Measurements from ENCODE around the gene SUMO3.

SUMO3 gene

DNA sequence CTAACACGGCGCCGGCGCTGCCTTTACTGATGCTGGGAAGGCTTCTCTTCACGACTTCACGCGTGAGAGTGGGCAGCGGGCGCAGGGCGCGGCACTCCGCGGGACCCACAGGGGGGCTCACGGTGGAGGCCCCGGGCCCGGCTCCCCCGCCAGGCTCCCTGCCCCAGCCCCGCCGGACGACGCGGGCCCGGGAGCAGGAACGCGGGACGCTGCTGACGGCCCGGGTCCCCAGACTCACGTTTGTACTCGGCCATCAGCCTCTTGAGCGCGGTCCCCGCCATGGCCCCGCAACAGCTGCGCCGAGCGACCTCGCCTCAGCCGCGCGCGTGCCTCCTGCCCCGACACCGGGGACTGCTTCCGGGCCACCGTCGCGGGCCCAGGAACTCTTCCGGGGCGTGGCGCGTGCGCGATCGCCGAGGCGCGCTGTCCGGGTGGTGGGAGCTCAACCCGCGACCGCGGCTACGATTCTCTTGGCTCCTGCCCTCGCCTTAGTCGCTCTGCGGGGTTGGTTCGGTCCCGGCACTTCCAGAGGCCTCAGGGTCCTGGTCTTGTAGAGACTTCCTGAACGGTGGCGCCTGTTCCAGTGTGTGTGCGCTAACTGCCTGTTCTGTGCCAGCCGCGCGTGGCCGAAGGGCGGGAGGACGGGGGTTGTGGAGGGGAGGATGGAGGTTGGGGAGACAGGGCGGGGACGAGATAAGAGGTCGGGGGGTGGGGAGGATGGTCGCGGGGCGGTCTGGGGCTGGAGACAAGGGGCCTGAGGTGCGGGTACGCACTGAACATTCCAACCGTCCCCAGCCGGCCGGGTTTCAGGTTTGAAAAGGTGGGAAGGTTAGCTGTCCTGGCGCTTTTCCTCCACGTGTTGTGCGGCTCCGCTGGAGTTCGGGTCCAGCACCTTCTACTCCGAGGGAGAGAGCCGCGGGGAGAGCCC, 16.1 kb downstream of the SUMO3 start, which contains the start of gene UBE2G2:
Gene UBE2G2, minus strand, starts transcription at position 353 of the 928 bp plus-strand sequence. Its CDS starts 72 bp downstream, at position 281.
- DNase-seq (ENCODE audit: low spot score): peak; percentile 89

DNA sequence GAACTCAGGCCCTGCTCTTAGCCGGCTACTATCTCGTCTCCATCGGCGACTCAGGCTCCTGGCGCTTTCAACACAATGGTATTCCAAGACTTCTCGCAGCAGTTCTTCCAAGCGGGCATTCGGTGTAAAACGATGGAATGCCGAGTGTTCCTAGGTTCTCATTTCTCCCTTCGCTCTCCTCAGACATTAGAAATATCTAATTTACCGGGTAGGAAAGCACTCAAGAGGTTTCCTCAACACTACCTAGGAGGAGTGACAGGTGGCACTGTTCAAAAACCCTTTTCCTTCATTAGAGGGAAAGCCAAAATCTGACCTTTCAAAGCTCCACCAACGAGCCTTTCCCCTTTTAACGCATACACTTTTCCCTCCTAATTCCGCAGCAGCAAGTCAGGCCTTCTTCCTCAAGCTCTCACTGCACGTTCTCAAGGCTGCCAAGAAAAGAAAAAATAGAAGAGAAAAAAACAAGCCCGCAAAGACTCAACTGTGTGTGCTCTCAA, 16.8 kb downstream of the SUMO3 start:
- DNase-seq (ENCODE audit: low spot score): peak; percentile 71

DNA sequence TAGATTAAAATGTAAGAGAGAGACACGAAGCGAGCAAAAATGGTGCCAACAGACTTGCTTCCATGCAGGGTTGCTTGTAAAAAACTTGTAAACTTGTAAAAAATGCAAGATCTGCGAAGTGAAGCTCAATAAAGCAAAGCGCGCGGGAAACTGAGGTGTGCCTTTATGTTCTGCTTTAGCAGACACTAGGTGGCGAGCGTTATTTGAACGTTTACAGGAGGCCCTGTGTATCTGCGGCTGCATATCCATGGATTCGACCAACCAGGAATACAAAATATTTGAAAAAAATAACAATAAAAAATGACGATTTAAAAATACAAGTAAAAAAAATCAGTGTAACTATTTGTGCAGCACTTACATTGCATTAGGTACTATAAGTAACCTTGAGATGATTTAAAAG, 17.8 kb downstream of the SUMO3 start:
- no peak for DNase-seq (ENCODE audit: low spot score)

DNA sequence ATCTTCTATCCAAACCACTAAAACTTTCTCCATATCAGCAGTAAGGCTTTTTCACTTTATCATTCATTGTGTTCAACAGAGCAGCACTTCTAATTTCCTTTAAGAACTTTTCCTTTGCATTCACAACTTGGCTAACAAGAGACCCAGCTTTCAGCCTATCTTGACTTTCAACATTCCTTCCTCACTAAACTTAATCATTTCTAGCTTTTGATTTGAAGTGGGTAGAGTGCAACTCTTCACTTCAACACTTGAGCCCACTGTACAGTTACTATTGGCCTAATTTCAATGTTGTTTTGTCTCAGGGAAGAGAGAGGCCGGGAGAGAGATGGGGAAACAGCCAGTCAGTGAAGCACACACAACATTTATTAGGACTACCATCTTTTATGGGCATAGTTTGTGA, 18.2 kb downstream of the SUMO3 start:
- DNase-seq (ENCODE audit: low spot score): no peak

DNA sequence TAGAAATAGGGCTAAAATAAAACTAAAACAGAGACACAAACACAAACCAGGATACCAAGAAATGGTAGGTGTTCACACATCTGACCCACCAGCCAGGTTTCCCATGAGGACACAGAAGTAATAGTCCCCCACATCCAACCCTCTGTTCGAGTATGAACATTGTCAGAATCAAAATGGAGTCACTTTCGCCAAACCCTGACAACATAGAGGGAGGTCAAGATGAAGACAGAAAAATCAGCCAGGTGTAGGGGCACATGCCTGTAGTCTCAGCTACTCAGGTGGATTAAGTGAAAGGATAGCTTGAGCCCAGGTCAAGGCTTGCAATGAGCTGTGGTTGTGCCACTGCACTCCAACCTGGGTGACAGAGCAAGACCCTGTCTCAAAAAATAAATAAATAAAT, 20.1 kb downstream of the SUMO3 start:
- no peak for DNase-seq (ENCODE audit: low spot score)

DNA sequence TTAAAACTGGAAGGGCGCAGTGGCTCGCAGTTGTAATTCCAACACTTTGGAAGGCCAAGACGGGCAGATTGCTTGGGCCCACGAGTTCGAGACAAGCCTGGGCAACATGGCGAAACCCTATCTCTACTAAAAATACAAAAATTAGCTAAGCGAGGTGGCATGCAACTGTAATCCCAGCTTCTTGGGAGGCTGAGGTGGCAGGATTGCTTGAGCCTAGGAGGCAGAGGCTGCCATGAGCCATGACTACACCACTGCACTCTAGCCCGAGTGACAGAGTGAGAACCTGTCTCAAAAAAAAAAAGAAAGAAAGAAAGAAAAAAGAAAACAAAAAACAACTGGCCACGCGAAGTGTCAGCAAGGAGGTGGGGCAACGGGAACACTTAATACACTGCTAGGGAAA, 22.5 kb downstream of the SUMO3 start:
- no peak for DNase-seq (ENCODE audit: low spot score)

DNA sequence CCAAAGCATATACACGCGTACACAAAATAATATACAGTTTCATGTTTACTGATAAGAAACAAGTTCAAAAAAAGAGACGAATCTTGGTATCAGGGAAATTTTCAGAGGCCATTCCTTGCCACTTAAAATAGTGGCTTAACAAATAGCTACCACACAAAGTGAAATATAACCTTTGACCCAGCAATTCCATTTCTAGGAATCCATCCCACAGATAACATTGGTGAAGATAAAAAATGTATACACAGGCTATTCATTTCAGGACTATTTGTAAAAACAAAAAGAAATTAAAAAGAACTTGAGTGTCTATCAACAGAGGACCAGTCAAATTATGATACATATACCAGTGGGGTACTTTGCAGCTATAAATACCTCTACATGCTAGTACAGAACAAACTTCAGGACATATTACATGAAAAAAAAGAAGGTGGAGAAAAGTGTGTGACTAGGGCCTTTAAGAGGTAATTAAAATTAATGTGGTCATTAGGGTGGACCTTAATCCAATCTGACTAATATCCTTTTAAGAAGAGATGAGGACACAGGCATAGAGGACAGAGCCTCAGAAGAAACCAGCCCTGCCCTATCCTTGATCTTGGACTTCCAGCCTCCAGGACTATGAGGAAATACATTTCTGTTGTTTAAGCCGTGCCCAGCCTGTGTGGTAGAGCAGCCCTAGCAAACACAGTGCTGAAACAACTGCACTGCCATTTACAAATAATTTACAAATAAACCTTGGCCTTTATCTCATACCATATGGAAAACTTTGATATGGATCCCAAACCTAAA, 24.1 kb downstream of the SUMO3 start:
- DNase-seq (ENCODE audit: low spot score): no peak

DNA sequence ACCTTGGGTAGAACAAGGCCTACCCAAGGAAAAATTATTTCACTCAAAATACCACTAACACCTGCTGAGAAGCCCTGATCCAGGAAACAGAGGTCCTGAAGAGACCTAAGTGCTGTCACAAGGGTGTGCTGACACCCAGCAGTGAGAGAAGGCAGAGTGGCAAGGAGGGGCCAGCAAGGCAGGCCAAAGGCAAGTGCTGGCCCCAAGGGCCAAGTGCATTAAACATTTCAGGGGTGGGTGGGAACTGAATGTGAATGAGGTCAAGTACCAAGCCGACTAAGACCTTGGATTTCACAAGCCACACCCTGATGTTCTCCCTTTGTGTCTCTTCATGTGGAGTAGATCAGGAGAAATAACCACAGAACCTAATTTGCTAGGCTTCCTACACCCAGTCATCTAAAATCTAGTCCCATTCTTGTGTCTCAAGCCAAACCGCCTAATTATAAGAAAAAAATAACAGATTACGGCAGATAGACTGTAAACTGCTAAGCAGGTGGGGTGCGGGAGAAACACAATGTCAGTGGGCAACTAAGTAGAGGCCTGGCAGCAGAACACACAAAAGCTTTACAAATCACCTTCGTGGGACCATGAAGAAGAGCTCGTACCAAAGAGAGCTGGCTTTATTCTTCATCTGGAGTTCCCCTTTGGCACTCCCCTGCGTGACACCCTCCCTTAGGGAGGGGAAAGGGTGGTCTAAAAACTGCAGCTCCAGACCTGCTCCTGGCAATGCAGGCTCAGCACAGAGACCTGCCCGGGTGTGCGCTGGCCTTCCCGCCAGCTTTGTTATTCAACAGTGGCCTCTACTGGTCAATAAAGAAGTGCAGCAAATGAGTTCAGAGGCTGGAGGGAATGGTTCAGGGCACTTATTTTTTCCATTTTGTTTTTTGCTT, 24.9 kb downstream of the SUMO3 start:
- peak; percentile 78 for DNase-seq (ENCODE audit: low spot score)

DNA sequence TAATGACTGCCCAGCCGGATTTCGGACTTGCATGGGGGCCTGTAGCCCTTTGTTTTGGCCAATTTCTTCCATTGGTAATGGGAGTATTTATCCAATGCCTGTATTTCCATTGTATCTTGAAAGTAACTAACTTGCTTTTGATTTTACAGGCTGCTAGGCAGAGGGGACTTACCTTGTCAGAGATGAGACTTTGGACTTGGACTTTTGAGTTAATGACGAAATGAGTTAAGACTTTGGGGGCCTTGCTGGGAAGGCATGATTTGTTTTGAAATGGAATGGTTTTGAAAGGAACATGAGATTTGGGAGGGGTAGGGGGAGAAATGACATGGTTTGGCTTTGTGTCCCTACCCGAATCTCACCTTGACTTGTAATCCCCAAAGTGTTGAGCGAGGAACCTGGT, 25.9 kb downstream of the SUMO3 start:
- no peak for DNase-seq (ENCODE audit: low spot score)

DNA sequence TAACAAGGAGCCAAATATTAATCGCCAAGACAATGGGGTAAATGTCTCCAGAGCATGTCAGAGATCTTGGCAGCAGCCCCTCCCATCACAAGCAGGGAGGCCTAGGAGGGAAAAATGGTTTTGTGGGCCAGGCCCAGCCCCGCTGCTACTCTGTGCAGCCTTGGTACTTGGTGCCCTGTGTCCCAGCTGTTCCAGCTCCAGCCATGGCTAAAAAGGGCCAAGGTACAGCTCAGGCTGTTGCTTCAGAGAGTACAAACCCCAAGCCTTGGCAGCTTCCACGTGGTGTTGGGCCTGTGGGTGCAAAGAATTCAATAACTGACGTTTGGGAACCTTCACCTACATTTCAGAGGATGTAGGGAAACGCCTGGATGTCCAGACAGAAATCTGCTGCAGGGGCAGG, 26.6 kb downstream of the SUMO3 start:
- DNase-seq (ENCODE audit: low spot score): no peak

DNA sequence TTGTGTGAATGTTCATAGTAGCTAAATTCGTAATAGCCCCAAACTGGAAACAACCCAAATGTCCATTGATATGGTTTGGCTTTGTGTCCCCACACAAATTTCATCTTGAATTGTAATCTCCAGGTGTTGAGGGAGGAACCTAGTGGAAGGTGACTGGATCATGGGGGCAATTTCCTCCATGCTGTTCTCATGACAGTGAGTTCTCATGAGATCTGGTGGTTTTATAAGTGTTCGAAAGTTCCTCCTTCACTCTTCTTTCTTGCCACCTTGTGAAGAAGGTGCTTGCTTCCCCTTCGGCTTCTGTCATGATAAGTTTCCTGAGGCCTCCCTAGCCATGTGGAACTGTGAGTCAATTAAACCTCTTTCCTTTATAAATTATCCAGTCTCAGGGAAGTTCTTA, 27.5 kb downstream of the SUMO3 start:
- DNase-seq (ENCODE audit: low spot score): peak; percentile 14

DNA sequence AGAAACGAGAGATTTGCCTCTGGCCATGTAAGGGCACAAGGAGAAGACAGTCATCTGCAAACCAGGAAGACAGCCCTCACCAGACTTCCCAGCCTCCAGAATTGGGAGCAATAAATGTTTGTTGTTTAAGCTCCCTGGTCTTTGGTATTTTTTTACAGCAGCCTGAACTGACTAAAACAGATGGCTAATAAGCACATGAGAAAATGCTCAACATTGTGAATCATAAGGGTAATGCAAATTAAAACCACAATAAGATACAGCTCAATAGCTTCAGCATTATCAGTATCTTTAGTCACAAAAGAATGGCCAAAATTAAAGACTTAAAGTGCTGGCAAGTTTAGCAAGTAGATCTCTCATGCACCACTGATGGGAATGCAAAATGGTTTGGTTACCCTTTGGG, 28.0 kb downstream of the SUMO3 start:
- peak; percentile 30 for DNase-seq (ENCODE audit: low spot score)

DNA sequence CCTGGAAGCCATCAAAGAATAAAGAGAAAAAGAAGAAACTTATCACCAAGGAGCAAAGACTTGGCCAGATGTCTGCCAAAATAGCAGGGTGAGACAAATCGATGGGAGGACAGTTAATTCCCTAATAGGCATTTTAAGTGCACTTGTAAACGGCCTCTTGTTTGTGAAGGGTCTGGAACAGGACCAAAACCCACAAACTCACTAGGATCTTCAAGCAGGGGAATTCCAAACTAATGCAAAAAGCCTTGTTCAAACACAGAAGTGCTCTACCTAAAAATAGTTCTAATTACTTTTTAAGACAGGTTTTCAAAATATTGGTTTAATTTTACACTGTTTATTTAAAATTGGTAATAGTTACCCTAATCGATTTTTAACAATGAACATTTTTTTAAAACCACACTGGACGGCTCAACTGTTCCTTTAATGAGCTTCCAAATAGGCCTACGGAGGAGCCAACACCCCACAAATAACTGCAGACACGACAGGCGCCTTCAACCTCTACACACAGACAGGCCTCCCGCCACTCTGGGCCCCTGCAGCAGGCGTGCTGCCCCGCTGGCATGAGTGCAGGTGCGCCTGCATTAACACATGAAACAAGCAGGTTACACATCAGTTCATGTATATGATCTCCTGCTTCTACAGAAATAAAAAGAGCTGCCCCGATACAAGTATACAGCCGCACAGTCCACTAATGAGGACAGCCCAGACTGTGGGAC, 32.1 kb downstream of the SUMO3 start:
- no peak for DNase-seq (ENCODE audit: low spot score)

DNA sequence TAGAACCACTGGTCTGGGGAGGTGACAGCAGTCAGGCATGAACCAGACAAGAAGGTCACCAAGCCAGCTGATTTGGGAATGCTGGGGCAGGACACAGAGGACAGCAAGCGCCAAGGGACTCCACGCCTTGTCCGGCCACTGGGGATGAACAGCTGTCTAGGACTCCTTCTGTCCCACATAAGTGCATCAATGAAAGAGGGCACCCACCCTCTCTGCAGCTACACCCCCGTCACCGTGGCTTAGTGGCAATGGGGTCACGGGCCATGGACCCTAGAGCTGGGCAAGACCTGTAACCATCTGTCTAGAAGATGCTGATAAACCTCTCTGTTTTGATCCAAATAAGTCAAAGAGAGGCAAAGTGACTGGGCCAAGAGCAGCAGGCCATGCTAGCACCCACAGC, 33.1 kb downstream of the SUMO3 start:
- no peak for DNase-seq (ENCODE audit: low spot score)

DNA sequence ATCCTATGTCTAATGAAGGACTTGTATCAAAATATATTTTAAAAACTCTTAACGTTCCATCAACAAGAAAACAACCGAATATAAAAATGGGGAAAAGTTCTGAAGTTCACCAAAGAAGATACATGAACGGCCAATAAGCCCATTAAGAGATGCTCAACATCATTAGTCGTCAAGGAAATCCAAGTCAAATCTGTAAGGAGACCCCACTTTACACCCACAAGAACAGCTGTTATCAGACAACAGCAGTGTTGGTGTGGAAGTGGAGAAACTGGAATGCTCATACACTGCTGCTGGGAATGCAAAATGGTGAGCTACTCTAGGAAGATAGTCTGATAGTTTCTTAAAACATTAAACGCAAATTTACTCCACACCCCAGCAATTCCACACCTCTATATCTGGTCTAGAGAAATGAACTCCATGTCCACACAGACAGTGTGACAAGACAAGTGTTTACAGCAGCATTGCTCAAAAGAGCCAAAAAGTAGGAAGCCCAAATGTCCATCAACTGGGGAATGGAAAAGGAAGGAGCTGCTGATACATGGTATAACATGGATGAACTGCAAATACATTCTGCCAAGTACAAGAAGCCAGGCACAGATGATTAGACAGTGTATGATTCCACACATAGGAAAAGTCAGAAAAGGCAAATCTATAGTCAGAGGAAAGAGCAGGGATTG, 34.7 kb downstream of the SUMO3 start:
- DNase-seq (ENCODE audit: low spot score): no peak

DNA sequence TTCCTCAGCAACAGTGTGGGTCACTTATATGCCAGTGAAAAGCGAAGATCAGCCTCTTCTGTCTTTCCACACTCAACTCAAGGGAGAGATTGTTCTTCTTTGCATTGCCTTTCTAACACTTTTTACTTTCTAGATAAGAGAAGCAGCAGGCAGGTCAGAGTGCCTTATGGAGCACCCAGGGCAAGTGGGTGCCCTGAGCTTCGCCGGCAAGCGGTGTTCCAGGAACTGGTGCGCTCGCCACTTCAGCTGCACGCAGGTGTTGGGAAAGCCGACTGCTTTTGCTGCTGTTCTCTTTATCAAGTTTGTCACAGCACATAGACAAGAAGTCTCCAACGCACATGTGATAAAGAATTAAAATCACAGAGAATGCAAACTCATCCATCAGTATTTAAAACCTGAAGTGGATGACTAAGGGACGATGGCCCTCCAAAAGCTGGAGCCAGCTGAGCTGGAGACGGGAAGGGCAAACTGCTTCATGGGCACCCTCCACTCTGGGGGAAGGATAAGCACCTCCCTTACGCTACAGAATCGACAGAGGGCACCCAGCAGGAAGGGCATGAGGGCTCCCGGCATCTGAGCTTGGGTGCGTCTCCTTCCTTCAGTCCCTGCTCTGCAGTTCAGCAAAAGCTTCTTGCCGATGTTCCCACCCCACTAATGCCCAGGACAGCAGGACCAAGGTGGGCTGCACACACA, 36.9 kb downstream of the SUMO3 start:
- DNase-seq (ENCODE audit: low spot score): no peak

DNA sequence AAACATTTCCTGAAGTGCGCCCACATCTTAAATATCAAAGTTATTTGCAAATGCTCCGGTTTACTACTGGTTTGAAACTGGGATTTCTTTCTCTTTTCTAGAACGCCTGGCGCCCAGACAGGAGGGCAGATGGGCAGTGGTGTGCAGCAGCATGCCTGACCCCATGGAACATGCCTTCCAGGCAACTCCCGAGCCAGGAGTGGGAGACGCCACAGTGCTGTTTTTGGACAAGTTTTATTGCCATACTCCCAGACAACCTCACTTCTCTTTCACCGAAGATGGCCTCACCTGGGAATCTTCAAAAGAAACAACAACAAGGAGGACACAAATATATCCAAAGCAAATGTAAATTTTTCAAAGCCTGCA, 37.7 kb downstream of the SUMO3 start:
- DNase-seq (ENCODE audit: low spot score): no peak

DNA sequence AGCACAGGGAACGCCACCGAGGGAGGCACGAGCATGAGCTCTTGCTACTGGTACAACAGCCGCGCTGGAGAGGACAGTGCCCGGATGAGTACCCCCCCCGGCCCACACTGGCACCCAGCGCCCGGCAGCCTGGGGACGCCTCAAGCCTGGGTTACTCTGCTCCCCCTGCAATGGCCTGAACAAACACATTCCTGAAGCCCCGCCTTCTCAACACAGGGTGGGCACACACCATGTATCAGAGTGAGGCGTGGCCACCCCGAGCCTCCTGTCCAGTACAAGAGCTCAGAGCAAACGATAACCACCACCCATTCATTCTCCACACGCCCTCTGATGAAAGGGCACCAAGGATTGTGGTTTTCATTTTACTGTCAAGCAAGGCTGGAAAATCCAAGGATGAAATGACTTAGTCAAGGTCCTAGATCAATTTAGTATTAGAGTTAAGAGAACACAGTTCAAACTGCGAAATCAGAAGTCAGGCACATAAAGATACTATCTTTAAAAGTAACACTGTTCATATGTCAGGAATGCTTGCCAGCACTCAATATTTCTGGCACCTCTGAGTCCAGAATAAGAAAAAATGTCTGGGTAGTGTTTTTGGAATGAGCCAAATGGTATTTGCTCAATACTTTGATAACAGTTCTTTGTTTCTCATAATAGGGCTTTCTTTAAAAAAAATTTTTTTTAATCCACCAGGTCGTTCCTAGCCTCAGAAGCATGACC, 38.3 kb downstream of the SUMO3 start:
- no peak for DNase-seq (ENCODE audit: low spot score)

DNA sequence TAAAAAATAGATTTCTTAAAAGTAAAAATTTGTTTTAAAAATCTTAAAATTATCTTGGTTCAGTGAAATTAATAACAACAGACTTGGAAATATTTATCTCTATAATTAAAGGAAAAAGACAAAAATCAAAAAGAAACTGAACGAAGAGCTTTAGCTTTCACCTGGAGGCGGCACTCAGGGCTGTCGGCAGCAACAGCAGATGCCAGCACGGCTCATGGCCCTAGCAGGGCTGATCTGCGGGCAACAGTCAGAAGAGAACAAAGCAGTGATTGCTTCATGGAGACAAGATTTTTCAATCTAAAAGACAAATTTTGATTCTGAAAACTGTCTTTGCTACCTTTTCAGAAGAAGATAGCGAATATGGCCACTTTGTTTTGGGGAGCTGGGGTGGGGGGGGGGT, 38.9 kb downstream of the SUMO3 start:
- DNase-seq (ENCODE audit: low spot score): no peak
